HK-2 (cell line): ENCODE data around the gene NAXD.
"Not testable (repeated sequence)": the region's sequence is repeated elsewhere in the genome, so short reads cannot be mapped to it uniquely, and the experiment has no call there.

Experiments
- DNase-seq: peaks from one replicate; pipeline ENCODE4 v3.0.0-alpha.2; 2018; ENCODE audit not compliant: unreplicated experiment

The NAXD gene

GRCh38 chr13:110663491-110663890, 48.1 kb downstream of the NAXD start:
- no peak for DNase-seq

GRCh38 chr13:110664041-110664440, 48.7 kb downstream of the NAXD start:
- DNase-seq = no peak

DNA sequence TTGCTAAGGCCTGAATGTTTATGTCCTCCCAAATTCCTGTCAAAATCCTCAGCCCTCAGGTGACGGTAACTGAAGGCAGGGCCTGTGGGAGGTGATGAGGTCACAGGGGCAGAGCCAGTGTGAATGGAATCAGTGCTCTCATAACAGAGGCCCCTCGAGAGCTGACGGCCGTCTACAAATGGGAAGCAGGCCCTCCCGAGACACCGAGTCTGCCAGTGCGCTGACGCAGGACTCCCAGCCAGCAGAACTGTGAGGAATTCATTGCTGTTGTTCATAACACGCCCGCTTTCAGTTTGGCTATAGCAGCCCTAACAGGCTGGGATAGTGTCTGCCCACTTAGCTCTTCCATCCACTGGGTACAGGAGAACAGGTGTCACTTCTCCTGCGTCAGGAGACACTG, 49.3 kb downstream of the NAXD start:
- no peak for DNase-seq

GRCh38 chr13:110665491-110666254, 50.3 kb downstream of the NAXD start:
- DNase-seq = no peak

DNA sequence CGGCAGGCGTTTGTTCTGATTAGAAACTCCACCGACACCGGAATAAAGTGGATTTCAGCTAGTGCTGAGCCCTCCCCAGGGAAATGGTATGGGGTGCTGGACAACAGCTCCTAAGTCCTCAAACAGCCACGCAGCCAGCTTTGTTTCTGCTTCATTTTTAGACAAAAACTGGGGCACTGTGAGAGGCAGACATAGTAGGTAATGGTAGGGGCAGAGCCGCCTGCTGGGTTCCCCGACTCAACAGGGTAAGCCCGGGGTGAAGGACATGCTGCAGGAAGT, 50.8 kb downstream of the NAXD start:
- no peak for DNase-seq

GRCh38 chr13:110669036-110669435, 53.7 kb downstream of the NAXD start:
- no peak for DNase-seq

- DNase-seq = not testable (repeated sequence)
Observed at GRCh38 chr13:110669814-110670213, 54.5 kb downstream of the NAXD start.

GRCh38 chr13:110676595-110677587, 61.5 kb downstream of the NAXD start:
- DNase-seq = no peak

DNA sequence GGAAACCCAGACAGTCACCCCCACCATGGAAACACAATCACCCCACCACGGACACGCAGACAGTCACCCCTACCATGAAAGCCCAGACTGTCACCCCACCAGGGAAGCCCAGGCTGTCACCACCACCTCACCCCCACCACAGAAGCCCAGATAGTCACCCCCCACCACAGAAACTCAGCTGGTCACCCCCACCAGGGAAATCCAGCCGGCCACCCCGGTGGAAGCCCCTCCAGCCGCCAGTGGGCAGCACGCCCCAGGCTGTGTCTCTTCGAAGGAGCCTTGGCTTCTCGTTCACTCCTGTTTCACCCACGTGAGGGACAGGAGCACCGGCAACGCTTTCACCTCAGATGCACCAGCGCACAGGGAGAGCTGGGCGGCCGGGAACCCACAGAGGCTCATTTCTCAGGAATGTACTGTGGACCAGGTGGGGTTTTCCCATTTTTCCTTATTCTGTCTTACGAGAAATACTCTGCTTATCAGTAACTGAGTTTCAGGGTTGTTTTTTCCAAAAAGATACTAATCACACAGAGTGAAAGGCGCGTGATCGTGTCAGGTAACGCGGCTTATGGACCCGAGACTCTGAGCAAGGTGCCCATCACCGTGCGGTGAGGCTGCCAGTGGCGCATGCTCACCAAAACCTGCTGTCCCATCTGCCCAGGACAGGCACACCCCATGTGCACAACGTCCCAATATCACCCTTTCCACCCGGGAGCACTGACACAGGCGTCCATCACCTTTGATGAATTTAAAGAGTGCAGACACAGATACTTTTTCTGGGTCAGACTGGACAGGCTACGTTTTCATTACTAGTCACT, 62.6 kb downstream of the NAXD start:
- peak; percentile 38 for DNase-seq

DNA sequence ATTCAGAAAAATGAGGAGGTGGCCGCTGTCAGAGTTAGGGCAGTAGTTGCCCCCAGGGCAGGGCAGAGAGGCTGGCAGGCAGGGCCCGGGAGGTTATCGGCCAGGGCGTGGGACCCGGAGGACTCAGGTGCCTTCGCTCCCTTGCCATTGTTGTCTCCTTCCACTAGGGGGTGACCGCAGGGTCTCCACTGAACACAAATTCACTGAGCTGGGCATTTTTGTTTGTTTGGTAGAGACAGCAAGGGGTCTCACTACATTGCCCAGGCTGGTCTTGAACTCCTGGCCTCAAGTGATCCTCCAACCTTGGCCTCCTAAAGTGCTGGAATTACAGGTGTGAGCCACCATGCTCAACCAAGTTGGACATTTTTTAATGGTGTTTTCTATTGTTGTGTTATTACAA, 65.5 kb downstream of the NAXD start:
- DNase-seq = no peak

GRCh38 chr13:110681868-110682550, 66.7 kb downstream of the NAXD start:
- DNase-seq = no peak

GRCh38 chr13:110682746-110683145, 67.4 kb downstream of the NAXD start:
- no peak for DNase-seq

DNA sequence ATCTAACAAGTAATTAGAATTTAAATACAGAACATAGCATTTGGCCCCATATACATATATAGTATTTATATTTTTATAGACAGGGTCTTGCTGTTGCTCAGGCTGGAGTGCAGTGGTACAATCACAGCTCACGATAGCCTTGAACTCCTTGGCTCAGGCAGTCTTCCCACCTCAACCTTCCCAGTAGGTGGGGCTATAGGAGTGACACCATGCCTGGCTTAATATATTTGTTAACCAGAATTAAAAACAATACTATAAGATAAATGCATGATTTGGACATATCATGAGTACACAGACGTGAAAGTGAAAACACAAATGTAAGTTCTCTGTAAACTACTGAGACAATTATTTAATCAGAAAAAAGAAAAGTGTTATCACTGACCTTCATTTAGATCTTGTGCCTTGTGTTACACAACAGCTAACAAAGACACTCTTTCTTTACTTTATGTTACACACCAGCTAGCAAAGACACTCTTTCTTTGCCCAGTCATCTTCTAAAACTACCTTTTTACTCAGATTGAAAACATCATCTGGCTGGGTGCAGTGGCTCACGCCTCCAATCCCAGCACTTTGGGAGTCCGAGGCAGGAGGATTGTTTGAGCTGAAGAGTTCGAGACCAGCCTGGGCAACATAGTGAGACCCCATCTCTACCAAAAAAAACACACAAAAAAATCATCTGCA, 68.0 kb downstream of the NAXD start:
- no peak for DNase-seq

- no peak for DNase-seq
Observed at GRCh38 chr13:110683921-110684320, 68.6 kb downstream of the NAXD start.

DNA sequence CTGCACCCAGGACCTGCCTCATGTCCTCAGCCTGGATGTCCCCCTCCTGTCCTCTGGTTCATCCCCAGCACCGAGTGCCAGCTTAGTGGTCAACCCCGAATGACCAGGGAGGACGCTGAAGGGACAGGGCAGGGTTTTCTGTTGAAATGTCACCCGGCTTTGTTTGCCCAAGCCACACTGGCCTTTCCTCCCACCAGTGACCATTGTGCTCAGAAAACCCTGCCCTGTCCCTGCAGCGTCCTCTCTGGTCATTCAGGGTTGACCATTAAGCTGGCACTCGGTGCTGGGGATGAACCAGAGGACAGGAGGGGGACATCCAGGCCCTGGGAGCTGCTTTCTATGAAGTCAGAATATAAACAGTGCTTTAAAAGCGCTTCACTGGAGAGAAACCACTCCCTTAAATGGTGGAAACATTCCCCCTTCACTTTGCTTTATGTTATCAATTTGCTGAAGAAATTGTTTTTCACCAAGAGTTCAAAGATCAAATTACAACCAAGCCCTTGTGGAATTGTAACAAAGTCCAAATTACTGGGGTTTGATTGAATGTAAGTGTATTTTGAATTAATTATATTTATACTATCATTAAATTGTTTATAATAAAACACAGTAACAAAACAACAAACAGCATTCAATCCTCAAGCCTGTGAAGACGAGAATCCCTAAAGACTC, 69.2 kb downstream of the NAXD start:
- no peak for DNase-seq

GRCh38 chr13:110685305-110686020, 70.1 kb downstream of the NAXD start:
- DNase-seq = no peak

GRCh38 chr13:110687736-110688135, 72.4 kb downstream of the NAXD start:
- no peak for DNase-seq

DNA sequence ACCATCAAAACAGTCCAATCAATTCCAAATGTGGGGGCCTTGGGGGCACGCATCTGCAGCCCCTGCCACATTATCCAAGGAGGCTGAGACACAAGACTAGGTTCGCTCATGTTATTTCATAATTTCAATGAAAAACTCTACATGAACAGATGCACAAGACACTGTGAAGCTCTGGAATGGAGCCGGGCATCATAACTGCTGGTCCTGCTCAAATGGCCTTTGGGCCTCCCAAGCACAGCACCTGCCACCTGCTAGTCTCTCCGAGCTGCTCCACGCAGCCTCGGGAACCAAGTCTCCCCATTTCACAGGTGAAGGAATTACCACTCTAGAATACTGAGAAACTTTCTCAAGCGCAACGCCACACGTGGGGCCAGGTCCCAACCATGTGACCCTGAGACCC, 73.7 kb downstream of the NAXD start:
- no peak for DNase-seq
